Stimulated activated CD8-positive, alpha-beta memory T cell treated with anti-CD3 and anti-CD28 coated beads, Interleukin-15, amount 100 ng/mL, for 1 hour (primary cell): Measurements from ENCODE around the gene RGP1.

Experiments used
- DNase-seq: peaks from one replicate; pipeline ENCODE4 v3.0.0-alpha.2; 2020; ENCODE audit warnings: low read depth

The RGP1 gene

DNA sequence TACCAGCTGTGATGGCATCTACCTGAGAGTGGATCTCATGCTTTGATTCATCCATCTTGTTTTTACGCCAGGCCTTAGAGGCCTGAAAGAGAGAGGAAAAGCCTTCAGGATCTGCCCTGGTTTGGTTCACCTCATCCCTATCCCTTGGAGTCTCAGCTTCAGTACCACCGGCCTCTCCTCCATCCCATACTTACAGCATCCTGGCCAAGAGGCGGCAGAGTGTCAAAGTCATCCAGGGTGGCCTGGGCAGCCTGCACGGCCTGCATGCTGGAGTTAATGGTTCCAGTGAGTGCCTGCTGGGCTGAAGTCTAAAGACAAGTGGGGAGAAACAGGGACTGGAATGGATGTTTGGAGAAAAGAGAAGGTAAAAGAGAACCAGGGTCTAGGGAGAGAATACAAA, 29.5 kb upstream of the RGP1 start:
- no peak for DNase-seq

DNA sequence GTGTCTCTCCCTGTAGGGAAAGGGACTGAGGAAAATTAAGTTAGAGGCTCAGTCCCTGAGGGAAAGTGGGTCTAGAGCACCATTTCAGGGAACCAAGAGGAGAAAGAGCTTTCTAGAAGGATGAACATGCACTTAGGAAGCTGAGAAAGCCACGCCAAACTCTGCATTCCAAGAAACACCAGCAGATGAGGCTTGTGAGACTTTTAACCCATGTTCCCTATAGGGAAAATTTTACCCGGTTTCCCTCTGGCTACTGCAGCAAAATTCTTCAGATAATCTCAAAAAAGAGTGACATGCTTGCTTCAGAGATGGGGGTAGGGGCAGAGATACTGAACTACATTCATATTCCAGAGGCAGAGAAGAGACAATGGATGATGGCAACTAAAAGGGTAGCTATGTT, 25.7 kb upstream of the RGP1 start:
- DNase-seq: no peak

DNA sequence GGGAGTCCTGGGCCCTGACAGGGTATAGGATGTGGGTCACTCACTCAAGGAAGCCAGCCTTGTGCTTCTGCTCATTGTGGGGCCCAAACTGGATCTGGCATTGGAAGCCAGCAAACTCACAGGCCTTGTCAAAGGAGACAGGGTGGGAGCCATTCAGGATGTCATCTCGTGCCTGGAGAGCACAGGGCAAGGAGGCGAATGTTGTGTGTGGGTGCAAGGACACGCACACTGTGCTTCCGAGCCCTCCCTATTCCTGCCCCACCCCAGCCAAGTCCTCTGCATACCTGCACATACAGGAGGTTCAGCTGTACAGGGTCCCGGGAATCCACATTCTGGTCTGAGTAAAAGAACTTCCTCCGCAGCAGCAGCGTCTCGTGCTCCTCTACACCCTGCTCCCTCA, 25.2 kb upstream of the RGP1 start:
- no peak for DNase-seq

DNA sequence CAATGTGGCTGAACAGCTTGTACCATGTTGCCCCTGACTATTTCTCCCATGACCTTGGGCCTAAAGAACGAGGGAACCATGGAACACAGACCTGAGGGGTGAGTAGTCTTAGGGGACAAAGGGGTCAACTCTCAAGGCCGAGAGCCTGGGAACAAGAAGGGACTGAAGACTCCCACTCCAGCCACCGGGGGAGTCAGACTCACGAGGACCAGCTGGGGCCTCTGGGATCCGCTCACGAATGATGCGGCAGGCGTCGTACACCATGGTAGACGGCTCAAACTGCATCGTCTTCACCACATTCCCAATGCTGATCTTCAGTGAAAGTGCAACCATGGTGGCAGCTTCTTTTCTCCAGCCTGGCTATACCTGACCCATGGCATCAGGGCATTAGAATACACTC, 23.7 kb upstream of the RGP1 start:
- no peak for DNase-seq

DNA sequence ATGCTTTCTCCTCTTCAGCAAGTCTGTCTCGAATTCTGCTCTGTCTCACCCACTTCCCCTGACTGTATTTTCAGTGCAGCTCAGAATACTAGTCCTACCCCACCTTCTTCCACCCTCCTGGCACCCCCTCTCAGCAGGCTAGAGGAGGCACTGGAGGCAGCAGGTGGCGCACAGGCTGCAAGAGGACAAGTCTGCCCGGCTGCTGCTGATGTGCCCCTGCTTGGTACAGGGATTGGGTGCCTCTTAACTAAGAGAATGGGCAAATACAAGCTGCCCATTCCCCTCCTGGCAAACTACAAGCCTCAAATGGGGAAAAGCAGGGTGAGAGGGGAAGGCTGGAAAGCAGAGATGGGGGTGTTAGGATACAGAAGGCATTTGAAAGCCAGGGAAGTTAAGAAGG, 22.2 kb upstream of the RGP1 start:
- no peak for DNase-seq

DNA sequence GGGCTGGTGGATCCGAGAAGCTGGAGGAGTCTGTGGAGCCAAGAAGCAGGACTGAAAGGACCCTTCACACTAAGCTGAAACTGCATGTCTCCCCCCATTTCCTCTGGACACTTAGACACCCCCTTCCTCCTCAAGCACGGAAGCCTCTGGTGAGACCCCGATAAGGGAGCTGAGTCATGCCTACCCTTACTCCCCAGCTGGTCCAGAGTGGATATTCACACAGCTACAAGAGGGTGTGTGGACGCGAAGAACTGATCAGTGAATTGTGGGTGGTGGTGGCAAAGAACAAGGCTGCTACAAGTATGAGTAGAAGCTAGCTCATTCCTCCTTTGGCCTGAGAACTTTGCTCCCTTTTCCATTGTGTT, 21.4 kb upstream of the RGP1 start:
- DNase-seq: no peak

DNA sequence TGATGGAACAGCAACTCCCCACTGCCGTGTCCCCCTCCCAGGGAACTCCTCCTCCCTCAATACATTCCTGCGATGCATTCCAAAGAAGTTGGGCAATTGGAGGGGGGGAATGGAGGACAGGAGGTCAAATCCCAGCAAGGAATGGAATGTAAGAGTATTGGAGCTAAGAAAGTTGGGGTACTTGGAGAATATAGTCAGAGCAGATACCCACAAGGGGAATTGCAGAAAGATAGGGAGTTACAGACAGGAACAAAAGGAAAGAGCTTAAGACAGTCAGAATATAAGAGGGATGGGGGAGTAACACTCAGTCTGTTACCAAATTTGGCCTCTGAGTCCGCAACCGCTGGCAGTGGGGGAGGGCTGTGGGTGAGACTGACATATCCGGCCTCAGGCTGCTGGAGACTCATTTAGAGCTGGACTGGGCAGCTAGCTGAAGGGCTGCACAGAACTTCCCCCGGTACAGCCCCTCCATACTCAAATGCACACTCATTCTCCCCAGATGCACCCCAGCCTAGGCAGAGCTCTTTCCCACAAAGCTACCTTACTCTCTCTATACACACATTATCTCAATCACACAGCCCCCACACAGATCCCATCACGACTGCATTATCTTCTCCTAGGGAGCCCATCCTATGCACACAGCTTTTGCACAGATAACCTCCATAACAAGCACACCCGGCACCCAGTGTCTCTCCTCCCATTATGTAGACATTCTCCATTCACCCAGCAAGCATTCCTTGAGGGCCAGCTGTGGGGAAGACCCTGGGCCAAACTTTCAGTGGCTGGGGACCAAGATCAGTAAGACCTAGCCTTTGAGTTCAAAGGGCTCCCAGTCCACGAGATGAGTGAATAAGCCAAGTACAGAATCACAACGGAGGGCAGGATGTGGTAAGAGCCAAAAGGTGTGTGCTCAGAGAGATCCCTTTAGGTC, 20.8 kb upstream of the RGP1 start:
- DNase-seq: no peak

DNA sequence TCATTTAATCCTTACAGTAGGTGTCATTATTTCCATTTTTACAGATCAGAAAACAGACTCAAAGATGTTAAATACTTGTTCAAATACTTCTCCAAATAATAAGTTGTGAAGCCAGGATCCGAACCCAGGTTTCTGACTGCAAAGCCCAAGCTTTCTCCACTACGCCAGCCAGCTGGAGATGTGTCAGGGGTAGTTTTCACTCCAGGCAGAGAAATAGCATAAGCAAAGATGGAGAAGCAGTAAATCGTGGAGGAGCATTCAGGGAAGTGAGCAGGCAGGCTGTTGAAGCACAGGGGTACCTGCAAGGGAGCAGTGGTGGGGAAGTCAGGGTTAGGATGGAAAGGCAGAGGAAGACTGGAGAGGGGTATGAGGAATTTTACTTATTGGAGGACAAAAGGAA, 20.0 kb upstream of the RGP1 start:
- no peak for DNase-seq

DNA sequence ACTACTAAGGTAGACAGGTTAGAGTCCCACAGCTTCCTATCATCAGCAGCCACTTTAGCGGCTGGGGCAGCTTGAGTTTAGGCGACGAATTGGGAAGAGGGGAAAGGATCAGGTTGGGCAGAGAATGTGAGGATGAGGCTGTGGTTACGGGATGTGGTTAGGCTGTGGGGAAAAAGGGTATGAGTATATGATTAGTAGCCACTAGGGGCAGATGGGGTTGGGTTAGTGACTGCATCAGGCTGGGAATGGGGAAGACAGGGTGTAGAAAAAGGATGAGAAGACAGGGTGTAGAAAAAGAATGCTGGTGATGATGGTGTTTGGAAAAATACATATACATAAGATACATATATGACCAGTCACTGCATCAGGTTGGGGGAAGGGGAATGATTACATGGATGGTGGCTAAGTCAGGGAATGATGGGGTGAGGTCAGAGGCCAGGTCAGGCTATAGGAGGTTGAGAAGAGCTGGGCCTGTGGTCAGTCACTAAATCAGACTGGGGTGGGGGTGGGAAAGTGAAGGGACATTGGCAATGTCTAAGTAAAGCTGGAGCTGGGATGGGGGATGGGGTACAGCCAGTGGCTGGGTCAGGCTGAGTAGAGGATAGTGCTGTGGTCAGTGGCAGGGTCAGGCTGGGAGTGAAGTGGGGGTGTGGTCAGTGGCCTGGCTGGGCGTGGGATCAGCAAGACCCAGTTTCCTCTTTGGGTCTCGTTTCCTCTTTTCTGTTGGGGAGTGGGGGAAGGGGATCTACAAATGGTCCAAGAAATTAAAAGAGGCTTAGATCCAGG, 19.2 kb upstream of the RGP1 start:
- no peak for DNase-seq

DNA sequence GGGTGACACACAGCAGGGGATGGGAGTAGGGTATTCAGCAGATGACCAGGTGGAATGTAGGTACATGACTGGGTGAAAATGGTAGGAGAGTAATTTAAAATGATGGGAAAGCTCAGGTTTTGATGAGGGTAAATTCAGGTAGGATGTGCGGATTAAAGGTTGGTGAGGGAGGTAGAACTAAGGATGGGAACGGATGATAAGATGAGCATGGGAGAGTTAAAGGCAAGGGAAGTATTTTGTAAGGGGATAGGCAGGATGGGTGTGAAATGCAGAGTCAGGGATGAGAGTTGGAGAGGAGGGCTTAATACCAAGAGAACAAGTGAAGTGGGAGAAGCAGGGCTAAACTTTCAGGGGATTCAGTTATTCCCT, 18.6 kb upstream of the RGP1 start:
- no peak for DNase-seq

DNA sequence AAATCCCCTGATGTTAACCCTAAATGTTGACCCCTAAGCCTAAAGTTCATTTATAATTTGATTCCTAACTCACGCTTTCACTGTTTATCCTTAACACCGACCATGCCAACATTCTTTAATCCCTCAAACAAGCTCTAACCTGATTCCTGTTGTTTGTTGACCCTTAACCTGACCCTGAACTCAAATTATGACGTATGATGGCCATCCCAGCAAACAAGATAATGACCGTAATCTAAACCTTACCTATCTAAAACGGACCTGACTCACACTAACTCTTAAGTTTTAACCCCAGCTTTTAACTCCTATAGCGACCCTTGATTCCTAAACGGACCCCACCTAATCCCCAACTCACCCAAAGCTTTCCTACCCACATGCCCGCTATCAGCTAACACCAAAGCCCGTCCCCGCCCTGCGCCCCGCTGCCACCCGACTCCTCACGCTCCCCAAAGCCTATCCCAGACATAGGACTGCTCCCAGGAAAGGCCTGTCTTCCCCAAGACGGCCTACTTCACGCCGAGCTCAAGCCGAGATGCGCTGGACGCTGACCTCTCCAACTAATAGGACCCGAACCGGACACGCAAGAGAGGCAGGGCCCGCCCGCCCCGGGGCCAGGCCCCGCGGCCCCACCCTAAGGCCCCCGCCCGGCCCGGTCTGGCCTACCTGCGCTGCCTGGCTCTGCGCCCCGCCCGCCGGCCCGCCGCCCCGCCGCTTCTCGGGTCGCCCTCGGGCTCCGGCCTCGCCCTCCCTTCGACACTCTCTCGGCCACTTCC, 17.5 kb upstream of the RGP1 start:
- DNase-seq: no peak

DNA sequence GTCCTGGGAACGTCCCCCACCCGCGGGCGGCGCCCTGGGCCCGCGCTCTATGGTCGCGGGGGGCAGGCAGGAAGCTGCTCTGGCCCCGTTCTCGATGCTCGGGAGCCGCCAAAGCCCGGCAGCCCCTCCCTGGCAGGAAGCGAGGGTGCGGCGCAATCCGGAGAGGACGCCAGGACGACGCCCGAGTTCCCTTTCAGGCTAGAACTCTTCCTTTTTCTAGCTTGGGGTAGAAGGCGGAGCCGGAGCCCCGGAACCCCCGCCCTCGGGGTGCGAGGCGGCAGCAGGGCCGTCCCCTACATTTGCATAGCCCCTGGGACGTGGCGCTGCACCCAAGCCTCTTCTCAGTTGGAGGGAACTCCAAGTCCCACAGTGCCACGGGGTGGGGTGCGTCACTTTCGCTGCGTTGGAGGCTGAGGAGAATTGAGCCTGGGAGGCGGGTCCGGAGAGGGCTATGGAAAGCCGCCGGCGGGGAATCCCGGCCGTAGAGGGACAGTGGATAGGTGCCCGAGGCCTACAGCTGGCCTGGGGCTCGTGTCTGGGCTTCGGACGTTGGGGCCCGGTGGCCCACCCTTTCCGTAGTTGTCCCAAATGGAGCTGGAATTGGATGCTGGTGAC, 16.8 kb upstream of the RGP1 start, which contains the start of the genes CREB3 and TLN1:
Gene CREB3 (plus strand): TSS at position 482 of the 615 bp plus-strand sequence. CDS start 107 bp downstream, at position 589.
Gene TLN1 (minus strand): TSS at position 11 of the 615 bp plus-strand sequence. CDS start 6,501 bp downstream, outside the sequence.
- DNase-seq: peak; percentile 87

DNA sequence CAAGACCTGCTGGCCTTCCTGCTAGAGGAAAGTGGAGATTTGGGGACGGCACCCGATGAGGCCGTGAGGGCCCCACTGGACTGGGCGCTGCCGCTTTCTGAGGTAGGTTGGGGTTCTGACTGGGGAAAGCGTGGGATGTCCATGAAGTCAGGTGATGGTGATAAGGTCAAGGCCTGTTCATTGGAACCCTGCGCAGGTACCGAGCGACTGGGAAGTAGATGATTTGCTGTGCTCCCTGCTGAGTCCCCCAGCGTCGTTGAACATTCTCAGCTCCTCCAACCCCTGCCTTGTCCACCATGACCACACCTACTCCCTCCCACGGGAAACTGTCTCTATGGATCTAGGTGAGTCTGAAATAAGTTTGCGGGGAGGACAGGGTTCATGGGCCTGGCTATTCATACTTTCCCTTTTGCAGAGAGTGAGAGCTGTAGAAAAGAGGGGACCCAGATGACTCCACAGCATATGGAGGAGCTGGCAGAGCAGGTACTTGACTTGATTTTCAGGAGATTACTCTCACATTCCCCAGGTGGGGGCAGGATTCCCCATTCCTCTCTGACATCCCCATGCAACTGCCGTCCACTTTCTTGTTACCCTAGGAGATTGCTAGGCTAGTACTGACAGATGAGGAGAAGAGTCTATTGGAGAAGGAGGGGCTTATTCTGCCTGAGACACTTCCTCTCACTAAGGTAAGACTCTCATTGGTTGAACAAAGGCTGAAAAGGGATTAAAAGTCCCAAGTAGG, 16.1 kb upstream of the RGP1 start:
- DNase-seq: no peak

DNA sequence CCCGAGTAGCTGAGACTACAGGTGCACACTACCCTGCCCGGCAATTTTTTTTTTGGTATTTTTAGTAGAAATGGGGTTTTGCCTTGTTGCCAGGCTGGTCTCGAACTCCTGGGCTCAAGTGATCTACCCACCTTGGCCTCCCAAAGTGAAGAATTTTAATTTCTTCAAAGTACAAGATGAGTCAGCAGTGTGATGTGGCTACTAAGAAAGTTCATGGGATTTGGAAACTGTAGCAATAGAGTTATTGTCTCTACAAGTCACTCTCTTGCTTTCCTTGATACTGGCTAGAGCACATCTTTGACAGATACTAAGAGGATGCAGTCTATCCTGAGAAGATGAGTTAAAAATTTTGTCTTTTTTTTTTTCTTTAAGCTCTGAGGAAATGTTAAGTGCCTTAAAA, 15.0 kb upstream of the RGP1 start:
- DNase-seq: no peak

DNA sequence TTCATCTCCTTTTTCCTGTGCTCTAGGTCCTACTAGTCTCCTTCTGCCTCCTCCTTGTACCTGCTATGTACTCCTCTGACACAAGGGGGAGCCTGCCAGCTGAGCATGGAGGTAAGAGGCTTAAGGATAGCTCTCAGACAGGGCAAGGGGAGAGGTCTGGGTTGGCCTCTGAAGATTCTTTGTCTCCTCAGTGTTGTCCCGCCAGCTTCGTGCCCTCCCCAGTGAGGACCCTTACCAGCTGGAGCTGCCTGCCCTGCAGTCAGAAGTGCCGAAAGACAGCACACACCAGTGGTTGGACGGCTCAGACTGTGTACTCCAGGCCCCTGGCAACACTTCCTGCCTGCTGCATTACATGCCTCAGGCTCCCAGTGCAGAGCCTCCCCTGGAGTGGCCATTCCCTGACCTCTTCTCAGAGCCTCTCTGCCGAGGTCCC, 12.9 kb upstream of the RGP1 start:
- DNase-seq: peak; percentile 48

DNA sequence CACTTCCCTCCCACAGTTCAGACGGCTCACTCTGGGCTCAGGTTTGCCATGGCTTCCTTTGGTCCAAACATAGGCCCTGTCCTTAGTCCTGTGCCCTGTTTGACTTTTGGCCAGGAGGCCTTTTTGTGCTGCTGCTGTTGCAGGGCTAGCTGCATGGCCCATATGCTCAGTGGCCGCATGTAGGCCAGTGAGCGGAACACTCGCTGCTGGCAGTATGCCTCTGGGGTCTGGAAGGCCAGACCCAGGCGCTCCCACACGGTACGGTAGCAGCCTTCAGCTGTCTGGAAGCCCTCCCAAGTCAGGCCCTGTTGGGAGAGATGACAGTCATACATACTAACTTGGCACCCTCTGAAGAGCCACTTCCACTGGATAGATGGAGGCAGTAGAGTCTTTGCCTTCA, 11.9 kb upstream of the RGP1 start:
- DNase-seq: no peak

DNA sequence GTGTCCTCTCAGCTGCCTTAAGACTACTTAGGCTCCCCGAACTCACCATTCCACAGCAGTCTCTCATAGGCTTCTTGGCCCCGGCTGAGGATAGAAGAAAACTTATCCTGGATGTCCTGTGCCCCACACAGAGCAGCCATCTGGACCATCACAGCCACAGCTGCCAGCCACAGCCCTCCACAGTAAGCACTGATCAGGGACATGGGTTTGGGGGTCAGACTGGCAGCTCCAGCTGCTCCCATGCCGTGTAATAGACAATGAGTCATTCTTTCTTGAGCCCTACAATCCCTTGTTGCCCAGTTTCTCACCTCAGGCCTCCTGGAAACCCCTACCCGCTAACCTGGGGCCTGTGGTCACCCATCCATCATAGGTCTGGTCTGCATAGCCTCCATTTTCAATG, 10.9 kb upstream of the RGP1 start:
- DNase-seq: no peak

DNA sequence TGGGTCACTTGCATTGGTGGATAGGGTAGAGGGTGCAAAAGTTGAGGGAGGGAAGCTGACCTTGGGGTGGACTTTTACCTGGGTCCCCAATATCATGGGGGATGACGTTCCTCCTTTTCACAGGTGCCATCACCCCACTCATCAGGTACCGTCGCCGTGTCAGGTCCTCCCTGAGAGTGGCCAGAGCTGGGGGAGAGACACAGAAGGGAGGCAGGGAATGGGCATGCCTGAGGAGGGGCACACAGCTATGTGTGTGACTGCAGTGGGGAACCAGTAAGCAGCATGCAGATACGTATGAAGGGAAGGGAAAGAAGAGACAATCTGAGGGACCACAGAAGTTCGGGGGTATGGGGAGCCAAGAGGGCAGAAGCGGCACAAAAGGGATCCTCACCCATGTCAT, 10.2 kb upstream of the RGP1 start:
- no peak for DNase-seq

DNA sequence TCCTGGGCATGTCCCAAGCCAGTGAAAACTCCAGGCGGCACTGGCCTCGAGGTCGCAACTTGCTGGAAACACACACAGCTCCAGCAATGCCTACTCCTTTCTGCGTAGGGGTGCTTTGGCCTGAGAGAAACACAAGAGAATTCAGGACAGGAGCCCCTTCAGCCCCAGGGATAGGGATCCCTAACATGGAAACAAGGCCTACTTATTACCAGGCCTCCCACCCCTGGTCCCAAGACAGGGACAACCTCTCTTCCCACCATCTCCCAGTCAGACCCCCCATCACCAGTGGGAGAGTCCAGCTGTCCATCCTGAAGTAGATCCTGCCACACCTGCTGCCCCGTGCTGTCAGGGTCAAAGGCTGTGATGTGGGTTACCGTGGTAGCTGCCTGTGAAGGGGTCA, 8.8 kb upstream of the RGP1 start:
- no peak for DNase-seq

DNA sequence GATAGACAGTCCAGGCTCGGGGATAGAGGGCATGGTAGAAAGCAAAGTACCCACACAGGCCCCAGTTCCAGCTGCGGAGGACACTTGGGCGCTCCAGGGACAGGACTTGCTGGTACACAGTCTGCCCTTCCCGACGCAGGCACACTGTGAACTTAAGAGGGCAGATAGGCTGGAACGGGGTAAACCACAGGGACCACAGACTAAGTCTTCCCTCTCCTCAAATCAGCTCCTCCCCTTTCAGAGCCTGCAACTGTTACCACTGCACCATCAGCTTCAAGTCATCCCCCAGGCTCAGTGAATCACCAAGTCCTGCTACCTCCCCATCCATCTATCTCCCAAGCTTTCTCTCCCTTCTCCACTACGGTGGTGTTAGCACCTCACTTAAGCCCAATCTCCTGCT, 7.3 kb upstream of the RGP1 start:
- DNase-seq: no peak

DNA sequence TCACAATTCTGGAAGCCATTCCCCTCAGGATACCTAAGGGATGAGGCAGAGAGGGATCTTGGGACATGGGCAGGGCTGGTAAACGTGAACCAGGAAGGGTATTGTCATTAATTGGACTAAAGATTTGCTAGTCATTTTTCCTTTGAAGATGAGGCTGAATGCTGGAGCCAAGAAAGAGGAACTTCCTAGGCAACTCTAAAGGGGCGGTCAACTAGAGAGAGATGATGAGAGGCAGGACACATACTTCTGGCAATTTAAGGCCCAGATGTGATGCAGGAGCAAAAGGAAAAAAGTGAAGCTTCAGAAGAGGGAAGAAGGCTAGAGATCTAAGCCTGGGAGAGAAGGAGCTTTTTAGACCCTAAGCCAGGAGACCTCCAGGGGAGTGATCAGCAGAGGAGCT, 5.6 kb upstream of the RGP1 start:
- DNase-seq: no peak
